HFFc6 (cell line): Measurements from ENCODE around the gene KCNMA1. TPM values are rescaled to one million over a fixed set of nuclear protein-coding genes. Genes with fewer than 3 reads are reported as not detected.

Experiments
- DNase-seq: peaks from one replicate; pipeline ENCODE4 v3.0.0-alpha.2; 2018
- H3K27ac Mint-ChIP-seq: 2 replicates; pipeline ENCODE4 v1.8.0; 2020; ENCODE audit warnings: mild to moderate bottlenecking, mixed read lengths
- H3K27me3 Mint-ChIP-seq: 2 replicates; pipeline ENCODE4 v1.8.0; 2021; ENCODE audit warnings: mild to moderate bottlenecking, moderate library complexity, mixed read lengths; ENCODE audit not compliant: insufficient read depth
- H3K36me3 Mint-ChIP-seq: 2 replicates; pipeline ENCODE4 v1.8.0; 2021; ENCODE audit warnings: low read depth, mixed read lengths
- H3K4me1 Mint-ChIP-seq: 2 replicates; pipeline ENCODE4 v1.8.0; 2020; ENCODE audit warnings: low read depth, mixed read lengths
- H3K4me3 Mint-ChIP-seq: 2 replicates; pipeline ENCODE4 v1.8.0; 2020; ENCODE audit warnings: mild to moderate bottlenecking, moderate library complexity, mixed read lengths
- H3K9me3 Mint-ChIP-seq: 2 replicates; pipeline ENCODE4 v1.8.0; 2020; ENCODE audit warnings: mild to moderate bottlenecking, mixed read lengths
- total RNA-seq, 6 experiments: library from RNA; stranded (reverse); fragmentation: NEBNext Ultra II Directional; extraction: Animal tissue kit (Norgen Biotek cat#: 25700); gene quantifications; 2 replicates in 1 of 6; 3 replicates in 5 of 6; pipeline ENCODE4 v1.2.3, GENCODE V29; 2021
- TF ChIP-seq, protein P1 (sequence below): fragments of 200-600 bp; sonication (generic); IDR thresholded peaks from 2 replicates; pipeline ENCODE4 v1.5.0; 2021; ENCODE audit warnings: antibody characterized with exemption, mild to moderate bottlenecking

The KCNMA1 gene
- total RNA-seq, 6 experiments from 2014 or later = 87.1 to 191 (median 93.5) TPM

DNA sequence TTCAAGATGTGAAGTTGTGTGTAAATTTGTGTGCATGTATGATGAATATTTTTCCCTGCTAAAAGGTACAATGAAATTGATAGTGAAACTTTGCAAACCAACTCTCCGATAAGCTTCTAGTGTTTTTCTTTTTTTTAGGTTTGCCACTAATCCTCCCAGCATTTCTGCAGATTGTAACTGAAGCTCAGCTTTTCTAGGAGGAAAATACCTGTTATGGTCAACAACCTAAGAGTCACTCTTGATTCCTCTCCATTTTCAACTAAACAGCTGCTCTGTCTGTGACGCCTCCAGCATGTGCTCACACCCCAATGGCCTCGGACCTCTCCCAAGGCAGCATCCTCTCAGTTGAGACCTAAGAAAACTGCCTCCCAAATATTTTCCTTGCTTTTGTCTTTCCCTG lies 406.2 kb downstream of the KCNMA1 start:
- Mint-ChIP-seq H3K4me3 (no peak overlapping the region), H3K27ac (peak overlapping the region; percentile 9; the same call in 1 of the 2 replicates), H3K36me3 (peaks cover 14% of the 10 kb centered on the region), H3K9me3 (no peaks in the 10 kb centered on the region), H3K27me3 (no peaks in the 10 kb centered on the region), H3K4me1 (peaks cover 79% of the 10 kb centered on the region)
- no peak for DNase-seq
- TF ChIP-seq, protein P1, sequence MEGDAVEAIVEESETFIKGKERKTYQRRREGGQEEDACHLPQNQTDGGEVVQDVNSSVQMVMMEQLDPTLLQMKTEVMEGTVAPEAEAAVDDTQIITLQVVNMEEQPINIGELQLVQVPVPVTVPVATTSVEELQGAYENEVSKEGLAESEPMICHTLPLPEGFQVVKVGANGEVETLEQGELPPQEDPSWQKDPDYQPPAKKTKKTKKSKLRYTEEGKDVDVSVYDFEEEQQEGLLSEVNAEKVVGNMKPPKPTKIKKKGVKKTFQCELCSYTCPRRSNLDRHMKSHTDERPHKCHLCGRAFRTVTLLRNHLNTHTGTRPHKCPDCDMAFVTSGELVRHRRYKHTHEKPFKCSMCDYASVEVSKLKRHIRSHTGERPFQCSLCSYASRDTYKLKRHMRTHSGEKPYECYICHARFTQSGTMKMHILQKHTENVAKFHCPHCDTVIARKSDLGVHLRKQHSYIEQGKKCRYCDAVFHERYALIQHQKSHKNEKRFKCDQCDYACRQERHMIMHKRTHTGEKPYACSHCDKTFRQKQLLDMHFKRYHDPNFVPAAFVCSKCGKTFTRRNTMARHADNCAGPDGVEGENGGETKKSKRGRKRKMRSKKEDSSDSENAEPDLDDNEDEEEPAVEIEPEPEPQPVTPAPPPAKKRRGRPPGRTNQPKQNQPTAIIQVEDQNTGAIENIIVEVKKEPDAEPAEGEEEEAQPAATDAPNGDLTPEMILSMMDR = no peak

DNA sequence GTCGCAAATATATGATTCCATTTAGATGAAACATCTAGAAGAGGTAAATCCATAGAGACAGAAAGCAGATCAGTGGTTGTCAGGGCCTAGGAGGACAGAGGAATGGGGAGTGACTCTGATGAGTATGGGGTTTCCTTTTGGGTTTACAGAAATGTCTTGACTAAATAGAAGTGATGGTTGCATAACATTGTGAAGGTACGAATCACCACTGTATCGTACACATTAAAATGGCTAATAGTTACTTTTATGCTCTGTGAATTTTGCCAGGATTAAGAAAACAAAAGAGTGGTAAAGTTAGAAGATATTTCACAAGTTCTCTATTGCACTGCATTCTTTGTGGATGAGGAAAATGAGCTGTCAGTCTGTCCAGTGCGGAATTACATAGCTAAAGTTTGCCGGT lies 407.4 kb downstream of the KCNMA1 start:
- DNase-seq = peak; percentile 40
- Mint-ChIP-seq H3K4me1 (peaks cover 72% of the 10 kb centered on the region), H3K9me3 (no peaks in the 10 kb centered on the region), H3K27me3 (no peaks in the 10 kb centered on the region), H3K27ac (peak overlapping the region; percentile 72), H3K36me3 (peaks cover 14% of the 10 kb centered on the region), H3K4me3 (peak overlapping the region; percentile 30)
- TF ChIP-seq, protein P1 = no peak

DNA sequence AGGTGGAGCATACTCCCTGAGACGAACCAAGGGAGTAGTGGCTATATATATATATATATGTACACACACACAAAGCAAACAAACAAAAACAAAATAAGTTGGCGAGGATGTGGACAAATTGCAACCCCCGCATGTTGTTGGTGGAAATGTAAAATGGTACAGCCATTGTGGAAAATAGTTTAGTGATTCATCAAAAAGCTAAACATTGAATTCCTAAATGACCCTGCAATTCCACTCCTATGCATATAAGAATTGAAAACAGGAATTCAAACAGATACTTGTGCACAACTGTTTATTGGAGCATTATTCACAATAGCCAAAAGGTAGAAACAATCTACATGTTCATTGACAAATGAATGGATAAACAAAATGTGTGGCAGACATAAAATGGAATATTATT lies 407.9 kb downstream of the KCNMA1 start:
- Mint-ChIP-seq H3K27me3 (no peaks in the 10 kb centered on the region), H3K4me1 (peaks cover 67% of the 10 kb centered on the region), H3K27ac (peak overlapping the region; percentile 72), H3K4me3 (peak overlapping the region; percentile 30; the same call in 1 of the 2 replicates), H3K9me3 (no peaks in the 10 kb centered on the region), H3K36me3 (peaks cover 18% of the 10 kb centered on the region)
- TF ChIP-seq, protein P1 = no peak
- no peak for DNase-seq

DNA sequence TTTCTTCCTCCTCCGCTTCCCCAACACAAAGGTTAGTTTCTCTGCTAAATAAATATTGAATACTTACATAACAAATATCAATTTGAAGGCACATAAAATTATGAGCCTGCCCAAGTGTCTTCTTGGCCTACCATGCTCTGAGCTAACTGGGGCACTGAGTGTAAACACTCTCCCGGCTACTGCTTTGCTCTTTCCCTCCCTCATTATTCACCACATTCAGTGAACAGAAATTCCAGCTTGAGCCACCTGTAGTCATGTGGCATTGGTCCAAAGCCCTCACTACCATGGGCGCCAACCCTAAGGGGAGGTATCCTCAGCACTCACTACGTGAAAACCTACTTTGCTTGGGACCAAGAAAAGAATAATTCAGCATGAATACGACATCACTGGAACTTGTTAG lies 409.0 kb downstream of the KCNMA1 start:
- Mint-ChIP-seq H3K36me3 (peaks cover 20% of the 10 kb centered on the region), H3K9me3 (no peaks in the 10 kb centered on the region), H3K27ac (no peak overlapping the region), H3K4me1 (peaks cover 74% of the 10 kb centered on the region), H3K4me3 (no peak overlapping the region), H3K27me3 (no peaks in the 10 kb centered on the region)
- TF ChIP-seq, protein P1 = no peak
- DNase-seq = no peak

DNA sequence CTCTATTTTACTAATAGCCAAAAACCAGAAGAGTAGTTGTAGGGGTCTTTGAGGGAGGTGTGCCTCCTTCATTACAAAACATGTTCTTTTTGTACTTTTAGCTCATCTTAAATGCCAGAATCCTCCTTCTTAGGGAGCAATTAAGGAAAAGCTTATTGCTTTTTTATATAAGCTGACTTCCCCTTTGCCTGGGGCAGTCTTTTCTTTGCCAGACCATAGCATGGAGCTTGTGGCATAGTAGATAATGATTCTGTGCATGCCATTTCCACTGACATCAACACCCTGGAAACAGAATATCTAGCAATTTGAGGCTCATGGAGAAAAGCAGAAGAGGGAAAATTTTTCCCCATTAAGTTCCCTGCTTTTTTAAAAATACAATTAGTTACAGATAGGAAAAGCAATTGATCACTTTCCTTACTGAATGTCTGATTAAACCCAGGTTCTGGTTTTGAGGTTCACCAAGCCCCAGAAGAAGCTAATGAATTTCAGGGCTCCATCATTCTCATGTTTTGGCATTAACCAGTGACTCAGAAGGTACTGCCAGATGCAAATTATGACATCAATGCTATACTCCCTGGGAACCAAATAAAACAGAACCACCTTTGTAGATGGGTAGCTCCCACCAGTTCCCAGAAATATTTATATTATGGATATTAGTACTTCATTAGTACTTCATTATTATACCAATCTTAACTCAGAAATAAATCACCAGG lies 410.6 kb downstream of the KCNMA1 start:
- peak; percentile 49 for DNase-seq
- H3K4me3 Mint-ChIP-seq = no peak overlapping the region

More for the DNA sequence above, 410.6 kb downstream of the KCNMA1 start:
- Mint-ChIP-seq H3K27ac (peak overlapping the region; percentile 59; the same call in 1 of the 2 replicates), H3K9me3 (no peaks in the 10 kb centered on the region), H3K36me3 (peaks cover 14% of the 10 kb centered on the region), H3K4me1 (peaks cover 71% of the 10 kb centered on the region), H3K27me3 (no peaks in the 10 kb centered on the region)
- TF ChIP-seq, protein P1 = no peak
